Measurements from ENCODE around the gene EFHC1.

The EFHC1 gene

DNA sequence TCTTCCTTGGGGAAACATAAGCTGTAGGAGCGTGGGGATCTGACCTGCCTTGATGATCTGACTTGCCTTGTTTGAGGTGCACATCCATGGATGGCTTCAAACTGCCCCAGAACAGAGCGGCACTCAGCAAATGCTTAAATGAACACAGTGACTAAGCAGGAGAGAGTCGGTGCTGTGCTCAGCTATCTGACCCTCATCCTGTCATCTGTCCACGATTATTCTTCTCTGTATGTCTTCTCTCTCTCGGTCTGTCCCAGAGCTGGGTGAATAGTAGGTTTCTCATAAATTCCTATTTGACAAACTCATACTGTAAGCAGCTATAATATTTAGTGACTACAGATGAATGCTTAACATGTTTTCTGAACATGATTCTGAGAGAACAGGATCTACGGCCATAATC lies 119.5 kb downstream of the EFHC1 start:
- peak; percentile 90 for DNase-seq (ENCODE audit: low read depth)

DNA sequence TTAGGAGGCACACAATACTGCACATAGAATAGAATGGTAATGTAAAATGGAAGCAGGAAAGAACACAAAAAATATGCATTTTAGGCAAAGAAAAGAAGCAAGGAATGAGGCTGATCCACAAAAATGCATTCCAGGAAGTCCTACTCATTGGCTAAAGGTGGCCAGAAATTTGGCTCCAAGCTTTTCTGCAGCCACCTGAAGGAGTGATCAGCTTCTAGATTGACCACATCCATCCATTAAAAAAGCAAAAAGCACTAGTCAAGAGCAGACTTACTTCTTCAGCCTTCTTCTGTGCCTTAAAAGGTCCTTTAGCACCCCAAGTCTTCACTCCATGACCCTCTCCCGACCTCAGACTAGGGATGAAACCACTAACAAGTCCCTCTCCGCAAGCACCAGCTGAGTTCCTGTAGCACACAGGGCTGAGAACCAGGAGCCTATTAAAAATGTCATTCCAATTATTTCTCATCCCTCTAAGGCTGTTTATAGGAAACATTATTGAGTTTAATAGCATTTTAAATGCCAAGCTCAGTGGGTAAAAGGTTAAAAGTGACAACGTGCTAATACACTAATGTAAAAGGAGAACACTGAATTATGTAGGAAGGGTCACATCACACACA lies 120.3 kb downstream of the EFHC1 start:
- DNase-seq (ENCODE audit: low read depth) = peak; percentile 63

DNA sequence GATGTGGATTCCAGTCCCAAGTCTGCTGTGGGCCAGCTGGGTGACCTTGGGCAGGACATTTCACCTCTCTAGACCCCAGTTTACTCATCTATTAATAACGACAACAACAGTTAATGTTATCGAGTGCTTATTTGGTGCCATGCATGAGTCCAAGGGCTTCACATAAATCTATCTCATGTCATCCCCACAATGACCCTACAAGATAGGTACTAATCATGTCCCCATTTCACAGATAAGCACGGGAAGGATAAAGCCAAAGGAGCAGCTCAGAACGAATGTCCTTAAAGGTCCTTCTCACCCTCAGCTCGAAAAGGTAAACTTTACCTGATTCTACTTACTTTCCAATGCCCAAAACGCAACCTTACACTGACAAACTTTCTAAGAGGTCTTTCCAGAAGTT lies 121.0 kb downstream of the EFHC1 start:
- DNase-seq (ENCODE audit: low read depth) = no peak

DNA sequence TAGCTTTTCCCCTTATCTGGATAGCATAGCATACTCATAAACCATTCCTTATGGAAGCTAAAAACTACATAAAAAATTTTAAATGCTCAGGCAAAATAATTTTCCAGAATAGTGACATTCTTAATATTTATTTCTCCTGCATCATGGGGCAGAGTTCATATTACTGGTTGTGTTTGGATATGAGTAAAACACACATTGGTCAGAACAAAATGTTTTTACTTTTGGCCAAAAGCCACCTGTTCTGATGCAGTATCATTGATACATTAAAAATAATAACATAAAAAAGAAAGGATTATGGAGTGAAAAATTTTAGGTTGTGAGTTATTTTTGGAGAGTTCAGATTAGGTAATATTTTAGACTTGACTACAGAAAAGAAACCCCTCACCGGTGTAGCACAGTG lies 123.1 kb downstream of the EFHC1 start:
- DNase-seq (ENCODE audit: low read depth) = peak; percentile 38

DNA sequence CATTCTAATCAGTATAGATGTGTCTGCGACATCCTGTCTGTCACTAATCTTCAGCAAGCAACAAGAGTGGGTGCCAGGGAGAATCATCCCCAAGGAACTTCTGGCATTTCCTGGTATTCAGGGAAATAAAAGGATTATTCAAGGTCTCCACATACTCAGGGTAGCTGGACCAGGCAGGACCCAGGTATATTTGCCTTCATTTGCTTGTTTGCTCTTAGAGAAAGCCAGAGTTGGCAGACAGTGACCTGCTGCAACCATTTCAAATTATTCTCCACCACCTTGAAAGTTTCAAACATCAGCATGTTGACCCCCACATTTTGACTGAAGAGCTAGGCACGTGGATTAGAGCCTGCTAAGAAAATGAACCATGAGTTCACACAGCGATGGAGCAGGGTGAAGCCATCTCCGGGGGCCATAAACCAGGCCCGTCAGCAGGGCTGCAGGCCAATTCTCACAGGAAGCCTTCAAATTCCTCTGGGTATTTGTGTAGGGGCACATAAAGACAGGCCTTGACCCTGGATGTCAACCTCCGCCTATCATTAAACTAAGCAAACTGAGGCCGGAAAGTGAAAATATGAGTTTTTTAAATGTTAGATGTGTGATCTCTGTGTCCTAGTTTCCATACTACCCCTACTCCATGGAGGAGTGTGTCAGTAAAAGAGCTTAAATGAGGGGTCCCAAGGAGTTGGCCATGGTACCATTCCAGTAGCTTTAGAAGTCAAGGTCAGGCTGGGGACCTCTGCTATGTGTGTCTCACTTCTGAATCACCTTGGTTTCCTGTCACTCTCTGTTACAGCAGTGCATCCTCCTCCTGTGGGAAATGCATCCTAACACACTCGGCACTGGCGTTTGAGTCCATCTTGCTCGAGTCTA lies 123.8 kb downstream of the EFHC1 start:
- peak; percentile 88 for DNase-seq (ENCODE audit: low read depth)

DNA sequence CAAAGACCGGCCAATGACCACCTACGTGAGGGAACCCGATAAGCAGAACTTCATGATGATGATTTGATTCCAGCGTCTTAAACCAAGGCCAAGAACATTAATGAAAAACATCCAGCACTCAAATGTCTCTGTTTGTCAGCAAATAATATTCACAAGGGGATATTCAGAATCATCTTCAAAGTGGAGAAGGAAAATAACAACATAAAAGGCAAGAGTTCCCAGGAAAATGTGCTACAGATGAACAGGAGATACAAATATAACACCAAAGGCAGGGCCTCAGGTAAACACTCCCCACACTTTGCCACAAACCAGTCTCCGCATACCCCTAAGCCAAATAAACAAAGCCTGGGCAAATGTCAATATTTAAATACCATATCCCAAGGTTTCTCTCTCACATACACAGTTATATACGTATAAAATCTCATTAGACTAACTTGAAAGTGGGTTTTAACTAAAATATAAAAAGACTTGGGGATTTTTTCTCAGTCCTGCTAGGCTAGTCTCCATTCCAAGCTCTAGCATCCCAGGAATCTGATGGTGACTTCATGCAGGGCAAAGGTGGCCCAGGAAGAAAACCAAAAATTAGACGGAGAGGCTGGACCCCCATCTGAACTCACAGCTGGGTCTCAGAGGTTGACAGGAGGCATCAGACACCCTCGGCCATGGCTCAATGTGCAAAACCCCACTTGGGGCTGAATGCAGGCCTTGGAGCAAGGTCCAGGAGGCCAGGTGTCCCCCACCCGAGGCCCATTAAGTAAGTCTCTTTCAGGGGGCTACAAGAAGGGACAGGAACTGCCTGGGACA lies 124.7 kb downstream of the EFHC1 start:
- DNase-seq (ENCODE audit: low read depth) = no peak

DNA sequence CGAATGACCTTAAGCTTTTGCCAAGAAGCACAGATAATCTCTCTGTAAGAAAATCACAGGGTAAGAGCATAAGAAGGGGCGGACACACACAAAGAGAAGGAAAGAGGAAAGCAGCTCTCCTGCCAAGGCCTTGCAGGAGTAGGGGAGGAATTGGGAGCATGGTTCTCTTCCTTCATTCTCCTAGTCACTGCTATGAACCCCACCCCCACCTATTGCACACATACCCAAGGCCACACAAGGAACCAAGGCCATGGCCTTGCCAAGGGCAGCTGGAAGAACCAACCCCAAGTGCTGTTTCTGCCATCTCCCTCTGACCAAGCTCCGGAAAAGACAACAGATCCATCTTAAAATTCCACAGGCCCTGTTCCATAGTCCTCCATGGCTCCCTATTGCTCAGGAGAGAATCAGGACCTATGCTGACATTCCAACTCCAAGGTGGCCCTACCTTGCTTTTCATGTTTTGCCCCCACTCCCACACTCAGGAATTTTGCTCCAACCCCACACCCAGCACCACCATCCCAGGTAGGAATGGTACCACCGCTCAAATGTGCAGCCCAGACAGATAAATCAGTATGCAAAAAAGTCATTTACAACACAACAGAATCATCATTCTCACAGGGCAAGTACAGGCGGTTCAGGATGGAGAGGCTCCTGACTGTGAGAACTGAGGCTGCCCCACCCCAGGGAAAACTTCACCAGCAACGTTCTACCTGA lies 125.4 kb downstream of the EFHC1 start:
- DNase-seq (ENCODE audit: low read depth) = no peak

DNA sequence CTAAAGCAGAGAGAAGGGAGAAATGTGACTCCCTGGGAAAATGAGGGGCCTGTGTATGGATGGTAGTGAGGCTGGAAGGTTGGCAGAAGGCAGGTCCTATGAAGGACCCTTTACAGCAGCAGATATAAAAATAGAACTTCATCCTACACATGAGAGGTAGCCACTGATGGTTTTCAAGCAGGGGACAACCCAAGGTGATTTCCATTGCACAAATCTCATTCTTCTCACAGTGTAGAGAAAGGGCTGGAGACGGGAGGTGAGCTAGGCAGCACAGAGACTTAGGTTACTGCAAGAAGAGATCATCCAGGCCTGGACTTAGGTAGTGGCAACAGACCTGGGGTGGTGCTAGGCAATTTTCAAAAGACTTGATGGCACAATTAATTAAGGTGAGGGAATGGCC lies 126.0 kb downstream of the EFHC1 start:
- DNase-seq (ENCODE audit: low read depth) = no peak

DNA sequence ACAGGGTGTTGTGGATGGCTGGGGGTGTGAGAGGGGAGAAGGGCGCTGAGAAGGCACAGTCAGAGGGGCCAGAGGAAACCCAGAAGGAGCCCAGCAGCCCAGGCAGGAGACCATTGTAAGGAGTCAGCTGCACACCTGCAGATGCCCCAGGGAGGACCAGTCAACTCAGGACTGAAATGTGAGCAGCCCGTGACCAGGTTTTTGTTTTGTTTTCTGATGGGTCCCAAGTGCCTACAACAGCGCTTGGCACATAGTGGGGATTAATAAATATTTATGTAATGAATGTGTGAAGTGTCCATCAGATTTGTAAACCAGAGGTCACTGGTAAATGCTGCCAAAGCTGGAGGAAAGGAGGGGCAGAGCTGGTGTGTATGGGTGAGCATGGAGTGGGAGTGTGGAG lies 126.5 kb downstream of the EFHC1 start:
- no peak for DNase-seq (ENCODE audit: low read depth)

DNA sequence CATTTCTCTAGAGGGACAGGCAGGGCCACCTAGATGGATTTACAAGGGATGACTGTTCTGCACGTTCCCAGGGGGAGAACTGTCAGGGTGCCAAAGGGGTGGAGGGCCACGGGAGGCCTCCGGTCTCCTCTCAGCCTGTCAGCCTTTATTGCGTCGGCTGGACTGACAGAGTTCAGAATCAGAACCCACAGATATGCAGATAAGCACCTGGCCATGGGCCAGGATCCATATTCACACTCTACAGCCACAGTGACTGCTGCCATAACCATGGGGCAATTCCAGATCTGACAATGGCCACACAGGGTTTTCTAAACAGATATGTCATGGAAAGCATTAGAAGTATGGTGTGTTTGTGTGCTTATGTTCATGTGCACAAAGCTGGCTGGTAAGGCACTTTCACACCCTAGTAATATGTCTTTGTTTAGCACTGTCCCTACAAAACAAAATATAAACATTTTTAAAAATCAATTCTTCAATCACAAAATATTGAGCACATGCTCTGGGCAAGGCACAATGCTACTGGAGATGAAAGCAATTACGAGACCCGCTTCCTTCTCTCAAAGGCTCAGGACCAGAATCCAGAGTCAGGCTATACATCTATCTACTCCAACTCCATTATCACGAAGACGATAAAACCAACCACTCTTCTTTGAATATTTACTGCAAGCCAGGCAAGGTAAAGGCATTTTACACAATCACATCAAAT lies 127.7 kb downstream of the EFHC1 start:
- peak; percentile 70 for DNase-seq (ENCODE audit: low read depth)

DNA sequence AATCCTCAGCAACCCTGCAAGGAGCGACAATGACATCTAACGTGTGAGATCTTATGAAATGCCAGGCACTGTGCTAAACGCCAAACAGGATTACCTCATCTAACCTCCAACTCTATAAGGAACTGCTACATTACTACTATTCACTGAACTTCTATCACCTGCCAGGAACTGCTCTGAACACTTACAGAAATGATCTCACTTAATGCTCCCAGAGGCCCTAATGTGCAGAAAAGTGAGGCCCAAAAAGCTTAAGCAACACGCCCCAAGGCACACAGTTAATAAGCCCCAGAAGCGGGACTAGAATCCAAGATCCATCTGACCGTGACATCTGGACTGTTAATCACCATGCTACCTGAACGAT lies 128.2 kb downstream of the EFHC1 start:
- DNase-seq (ENCODE audit: low read depth) = no peak

DNA sequence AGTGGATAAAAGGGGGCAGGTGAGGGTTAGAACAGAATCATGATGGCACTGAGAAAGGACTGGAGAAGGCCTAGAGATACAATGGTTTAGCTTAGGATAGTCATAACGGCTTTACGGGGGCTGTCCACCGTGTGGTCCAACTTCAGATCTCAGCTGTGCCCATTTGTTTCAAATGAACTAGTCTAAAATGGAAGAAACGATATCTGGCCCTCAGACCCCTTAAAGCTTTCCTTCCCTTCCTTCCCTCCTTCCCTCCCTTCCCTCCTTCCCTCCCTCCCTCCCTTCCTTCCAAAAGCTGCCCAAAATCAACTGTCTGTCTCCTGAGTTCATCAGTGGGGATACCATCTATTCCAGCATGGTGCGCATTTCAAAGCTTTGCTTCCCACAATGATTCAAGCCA lies 128.9 kb downstream of the EFHC1 start:
- DNase-seq (ENCODE audit: low read depth) = no peak

DNA sequence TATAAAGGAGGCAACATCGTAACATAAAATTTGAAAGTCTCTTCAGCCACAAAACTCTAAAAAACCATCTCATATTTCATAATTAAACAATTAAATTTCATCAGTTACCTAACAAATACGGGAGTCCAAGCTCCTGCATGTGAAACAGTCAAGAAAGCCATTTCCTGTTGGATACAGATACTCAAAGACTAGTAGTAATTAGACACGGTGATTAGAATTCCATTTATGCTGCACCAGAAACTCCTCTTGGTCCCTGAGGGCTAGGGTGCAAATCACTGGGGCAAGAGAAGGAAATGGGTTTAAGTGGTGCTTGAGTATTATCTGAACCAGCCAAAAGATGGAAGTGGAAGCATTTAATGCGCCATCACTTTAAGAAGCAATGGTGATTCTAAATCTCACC lies 129.3 kb downstream of the EFHC1 start:
- no peak for DNase-seq (ENCODE audit: low read depth)

DNA sequence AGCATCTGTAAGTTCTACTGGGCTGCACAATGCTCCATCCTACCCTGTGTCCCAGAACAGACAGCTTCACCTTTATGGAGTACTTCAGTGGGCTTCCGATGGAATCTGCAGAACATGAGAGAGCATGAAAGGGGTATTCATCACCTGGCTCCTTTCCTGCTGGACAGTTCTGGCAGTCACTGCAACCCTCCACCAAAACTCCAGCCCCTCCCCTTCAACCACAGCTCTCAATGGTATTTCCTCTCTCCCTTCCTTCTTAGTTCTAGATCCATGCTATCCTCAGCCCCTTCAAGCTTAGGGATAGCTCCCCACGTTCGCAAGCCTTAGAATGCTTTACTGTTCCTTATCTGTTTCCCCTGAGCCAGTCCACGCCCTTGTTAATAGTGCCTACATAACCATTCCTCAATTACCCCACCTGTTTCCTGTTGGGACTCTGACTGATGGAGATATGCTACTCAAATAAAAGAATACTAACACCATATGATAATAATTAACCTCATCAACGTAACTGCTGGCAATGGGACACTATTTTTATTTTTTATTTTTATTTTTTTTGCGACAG lies 130.0 kb downstream of the EFHC1 start:
- DNase-seq (ENCODE audit: low read depth) = no peak

DNA sequence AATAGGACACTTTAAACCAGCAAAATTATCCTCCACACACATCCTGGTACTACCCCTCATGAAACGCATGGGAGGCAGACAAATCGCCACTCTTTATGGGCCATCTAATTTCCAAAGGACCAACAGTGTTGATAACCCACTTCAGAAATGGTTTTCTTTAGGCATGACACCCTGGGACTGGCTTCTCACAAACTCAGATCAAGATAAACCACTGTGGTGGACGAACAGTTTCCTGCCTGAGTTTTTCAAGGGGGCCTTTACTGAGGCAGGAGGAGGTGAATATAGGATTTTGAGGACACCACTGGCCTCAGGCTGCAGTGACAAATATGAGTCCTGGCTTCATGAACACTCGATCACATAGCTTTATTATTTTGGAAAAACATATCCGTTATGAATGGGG lies 130.7 kb downstream of the EFHC1 start:
- DNase-seq (ENCODE audit: low read depth) = no peak

DNA sequence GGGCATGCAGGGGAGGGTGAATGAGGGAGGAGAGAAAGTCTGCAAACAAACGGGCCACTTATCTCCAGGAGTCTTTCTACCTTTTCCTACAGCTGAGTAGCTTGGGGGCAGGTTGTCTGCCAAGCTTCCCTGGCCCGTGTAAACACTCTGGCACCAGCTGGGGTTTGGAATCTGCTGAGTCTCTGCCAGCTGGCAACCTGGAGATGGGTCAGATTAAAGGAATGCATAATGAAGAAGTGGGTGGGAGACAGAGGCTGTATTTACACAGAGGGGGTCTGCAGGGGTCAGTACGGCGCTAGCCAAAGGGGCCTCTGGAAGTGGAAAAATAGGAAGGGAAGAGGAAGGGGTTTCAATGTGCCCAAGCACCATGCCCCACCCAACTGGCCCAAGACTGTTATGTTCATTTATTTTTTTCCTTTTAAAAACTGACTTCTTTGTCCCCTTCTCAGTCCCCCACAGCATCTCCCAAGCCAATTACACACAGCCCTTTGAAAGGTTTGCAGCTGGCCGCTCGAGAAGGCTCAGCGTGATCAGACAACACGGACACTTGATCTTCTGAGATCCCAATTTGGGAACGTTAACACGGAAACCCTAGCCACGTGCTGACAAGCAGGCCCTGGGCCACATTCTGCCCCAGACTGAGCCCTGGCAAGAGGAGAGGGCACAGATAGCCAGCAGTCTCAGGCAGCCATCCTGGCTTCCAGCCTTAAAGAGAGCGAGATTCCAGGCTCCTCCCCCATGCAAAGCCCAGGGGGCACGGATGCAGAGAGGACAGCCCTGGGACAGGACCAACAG lies 131.5 kb downstream of the EFHC1 start:
- peak; percentile 90 for DNase-seq (ENCODE audit: low read depth)

DNA sequence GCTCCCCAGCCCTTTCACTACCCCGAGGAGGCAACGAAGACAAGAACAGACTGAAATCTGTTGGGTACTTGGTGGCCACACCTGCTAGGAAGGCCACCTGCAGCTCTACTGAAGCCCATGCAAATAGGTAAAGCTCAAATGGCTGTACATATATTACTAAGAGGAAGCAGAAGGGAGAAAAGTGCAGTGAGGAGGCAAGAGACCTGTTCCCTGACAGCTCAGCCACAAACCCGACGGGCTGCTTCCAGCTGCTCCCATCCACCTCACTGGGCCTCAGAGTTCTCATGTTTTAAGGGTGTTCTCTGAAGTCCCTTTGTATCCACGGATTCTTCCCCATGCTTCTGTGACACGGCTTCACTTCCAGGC lies 132.1 kb downstream of the EFHC1 start:
- no peak for DNase-seq (ENCODE audit: low read depth)

DNA sequence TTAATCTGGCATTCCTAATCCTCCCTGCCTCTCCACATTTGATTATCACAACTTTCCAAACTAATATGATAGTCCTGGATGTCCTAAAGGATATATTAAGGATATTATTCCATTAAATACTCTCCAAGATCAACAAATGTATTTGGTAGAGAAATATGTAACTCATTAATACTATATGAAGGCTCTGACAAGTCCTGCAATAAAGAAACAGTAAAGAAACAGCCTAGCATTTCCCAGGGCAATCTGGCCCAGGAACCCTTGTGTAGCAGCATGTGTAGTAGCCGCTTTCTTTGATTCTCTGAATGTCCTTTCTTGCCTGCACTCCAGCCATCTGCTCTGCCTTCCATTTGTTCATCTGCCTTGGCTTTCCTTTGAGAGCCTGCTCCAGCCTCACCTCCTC lies 133.0 kb downstream of the EFHC1 start:
- no peak for DNase-seq (ENCODE audit: low read depth)

DNA sequence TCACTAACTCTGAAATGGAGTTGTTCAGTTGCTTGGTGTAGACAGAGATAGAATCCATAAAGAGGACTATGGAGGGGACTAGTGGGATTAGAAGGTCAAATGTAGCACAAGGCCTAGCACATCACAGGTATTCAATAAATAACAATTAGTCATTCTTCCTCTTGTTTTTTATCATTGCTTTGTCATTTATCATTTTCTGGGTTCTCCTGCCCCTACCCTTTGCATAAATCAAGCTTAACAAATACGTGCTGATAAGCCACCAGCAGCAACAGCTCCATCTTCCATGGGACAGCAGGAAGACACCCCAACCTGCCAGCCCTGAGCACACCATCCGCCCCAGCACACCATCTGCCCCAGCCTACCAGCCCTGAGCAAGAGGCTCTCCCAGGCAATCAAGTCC lies 133.6 kb downstream of the EFHC1 start:
- DNase-seq (ENCODE audit: low read depth) = no peak

DNA sequence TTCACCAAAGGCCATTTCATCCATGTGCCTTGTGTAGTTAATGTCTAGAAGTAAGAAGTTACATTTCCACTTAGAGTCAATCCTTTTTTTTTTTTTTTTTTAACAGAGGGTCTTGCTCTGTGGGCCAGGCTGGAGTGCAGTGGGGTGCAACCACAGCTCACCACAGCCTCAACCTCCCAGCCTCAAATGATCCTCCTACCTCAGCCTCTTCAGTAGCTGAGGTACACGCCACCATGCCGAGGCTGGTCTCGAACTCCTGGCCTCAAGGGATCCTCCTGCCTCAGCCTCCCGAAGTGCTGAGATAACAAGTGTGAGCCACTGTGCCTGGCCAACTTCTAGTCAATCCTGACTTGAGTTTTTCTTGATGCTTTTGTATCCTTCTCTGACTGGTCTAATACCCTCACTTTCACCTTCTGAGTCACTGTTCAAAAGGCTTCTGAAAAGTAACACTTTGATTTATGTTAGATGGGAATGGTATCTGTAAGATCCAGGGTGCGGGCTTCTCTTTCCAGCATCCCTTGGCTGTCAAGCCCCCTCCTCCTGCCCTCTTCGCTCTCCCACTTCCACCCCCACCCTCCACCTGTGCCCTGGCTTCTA lies 134.6 kb downstream of the EFHC1 start:
- DNase-seq (ENCODE audit: low read depth) = peak; percentile 42
